UCSD-AML1 (cell line): ENCODE results near the gene SIGLEC15.
"Not testable (repeated sequence)": the region's sequence is repeated elsewhere in the genome, so short reads cannot be mapped to it uniquely, and the experiment has no call there.

Experiments
- DNase-seq: peaks from one replicate; lab custom pipeline; 2025; ENCODE audit not compliant: unreplicated experiment; lab: John Stamatoyannopoulos, UW

Gene SIGLEC15

DNA sequence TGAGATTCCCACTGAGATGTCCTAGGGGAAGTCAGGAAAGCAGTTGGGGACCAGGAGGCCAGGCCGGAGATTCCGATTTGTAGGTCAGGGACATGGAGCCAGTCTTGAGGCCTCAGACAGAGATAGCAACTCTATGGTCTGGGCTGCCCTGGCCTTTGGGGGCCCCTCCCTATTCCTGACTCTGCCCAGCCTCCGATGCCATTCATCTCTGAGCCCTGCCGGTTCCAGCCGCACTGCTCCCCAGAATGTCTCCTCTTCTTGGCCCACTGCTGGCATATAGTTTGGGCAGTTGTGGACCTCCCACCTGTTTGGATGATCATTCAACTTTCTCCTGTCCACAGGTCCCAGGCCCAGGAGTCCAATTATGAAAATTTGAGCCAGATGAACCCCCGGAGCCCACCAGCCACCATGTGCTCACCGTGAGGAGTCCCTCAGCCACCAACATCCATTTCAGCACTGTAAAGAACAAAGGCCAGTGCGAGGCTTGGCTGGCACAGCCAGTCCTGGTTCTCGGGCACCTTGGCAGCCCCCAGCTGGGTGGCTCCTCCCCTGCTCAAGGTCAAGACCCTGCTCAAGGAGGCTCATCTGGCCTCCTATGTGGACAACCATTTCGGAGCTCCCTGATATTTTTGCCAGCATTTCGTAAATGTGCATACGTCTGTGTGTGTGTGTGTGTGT is 16.4 kb downstream of the SIGLEC15 start:
- DNase-seq = no peak

DNA sequence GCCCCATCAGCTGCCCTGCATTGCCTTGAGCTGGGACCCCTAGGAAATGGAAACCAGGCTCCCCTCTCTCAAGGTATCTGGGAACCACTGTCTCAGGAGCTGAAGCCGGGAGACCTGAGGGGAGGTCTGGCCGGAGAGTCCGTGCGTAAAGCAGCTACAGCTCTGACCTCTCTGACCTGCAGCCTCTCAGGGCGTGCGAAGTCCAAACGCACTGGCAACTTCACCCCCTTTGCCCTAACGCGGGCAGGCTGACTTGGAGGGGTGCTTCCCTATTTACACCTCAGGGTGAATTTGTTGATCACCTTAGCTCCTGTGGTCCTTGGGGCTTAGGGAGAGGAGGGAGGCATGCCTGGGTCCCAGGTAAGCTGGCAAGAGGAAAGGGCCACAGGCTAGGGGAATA is 17.5 kb downstream of the SIGLEC15 start:
- DNase-seq = no peak

- no peak for DNase-seq
These were observed 19.5 kb downstream of the SIGLEC15 start for GRCh38 chr18:45844938-45845337.

GRCh38 chr18:45845410-45845809 is 19.9 kb downstream of the SIGLEC15 start:
- DNase-seq = no peak

DNA sequence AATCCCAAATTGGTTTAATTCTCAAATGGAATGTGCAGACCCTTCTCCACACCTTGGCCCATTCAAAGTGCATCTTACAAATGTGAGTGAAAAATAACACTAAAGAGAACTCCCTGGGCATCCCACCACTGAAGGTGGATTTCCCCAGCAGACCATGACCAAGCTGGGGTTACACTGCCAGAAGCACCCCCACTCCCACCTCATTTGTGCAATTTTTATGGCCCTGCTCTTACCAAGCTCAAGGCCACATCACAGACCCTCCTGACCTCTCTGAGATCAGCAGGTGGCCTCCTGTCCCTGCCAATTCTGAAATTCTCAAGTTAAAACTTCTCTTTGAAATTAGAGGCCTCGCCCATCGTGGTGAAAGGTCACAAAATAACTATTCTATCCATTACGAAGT is 21.6 kb downstream of the SIGLEC15 start:
- no peak for DNase-seq

DNA sequence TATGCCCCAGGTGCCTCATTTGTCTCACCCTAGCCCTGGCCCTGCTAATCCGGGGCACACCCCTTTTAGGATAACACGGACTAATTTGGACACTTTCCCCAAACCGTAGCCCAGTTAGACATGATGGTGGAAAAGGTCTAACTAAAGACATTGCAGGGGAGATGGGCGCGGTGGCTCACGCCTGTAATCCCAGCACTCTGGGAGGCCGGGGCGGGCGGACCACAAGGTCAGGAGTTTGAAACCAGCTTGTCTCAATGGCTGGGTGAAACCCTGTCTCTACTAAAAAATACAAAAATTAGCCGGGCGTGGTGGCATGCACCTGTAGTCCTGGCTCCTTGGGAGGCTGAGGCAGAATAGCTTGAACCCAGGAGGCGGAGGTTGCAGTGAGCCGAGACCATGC is 23.2 kb downstream of the SIGLEC15 start:
- DNase-seq = not testable (repeated sequence)

GRCh38 chr18:45849529-45849928 is 24.1 kb downstream of the SIGLEC15 start:
- no peak for DNase-seq

DNA sequence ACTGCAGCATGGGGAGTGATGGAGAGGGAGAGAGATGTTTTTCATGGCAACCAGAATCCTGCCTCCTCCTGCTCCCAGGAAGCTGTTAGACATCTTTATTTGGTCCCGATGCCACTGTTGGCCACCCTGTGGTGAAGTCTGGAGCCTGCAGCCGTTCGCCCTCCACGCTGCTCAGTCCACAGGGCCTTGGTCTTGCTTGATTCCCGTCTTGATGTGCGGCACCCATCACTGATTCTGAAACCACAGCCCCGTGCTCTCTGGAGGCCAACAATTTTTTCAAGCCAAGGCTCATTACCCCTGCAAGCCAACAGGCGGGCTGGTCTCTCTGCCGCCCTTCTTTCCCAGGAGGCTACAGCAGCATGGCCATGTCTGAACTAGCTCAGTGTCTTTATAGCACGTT is 24.5 kb downstream of the SIGLEC15 start:
- no peak for DNase-seq

DNA sequence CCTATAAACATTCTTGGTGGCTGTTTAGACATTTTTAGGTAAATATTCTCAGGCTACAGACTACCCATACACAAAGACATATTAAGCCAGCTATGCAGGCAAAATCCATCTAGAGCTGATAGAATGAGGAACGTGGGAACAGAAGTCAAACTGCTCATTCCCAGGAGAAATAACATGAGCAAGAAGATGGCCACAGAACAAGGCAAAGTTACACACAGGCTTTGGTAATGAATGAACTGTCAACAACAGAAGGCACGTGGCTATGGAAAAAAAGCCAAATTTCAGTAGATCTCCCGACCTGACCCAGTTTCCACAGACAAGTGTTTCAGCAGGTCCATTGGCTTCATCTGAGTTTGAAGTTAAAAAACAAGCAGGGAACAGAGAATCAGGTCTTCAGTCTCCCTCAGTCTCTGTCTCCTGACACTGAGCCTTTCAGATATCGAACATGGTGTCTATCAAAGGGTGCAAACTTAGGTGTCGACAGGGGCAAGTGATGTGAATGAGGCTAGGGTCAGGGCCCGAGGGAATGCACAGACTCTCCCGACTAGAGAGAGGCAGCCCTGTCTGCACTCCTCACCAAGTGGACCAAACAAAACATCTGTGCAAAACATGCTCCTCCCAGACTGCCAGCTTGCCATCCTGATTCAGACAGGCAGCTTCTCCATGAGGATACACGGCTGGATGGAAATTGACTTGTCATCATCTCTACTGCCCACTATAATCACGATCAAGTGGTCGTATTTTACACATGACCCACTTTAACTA is 25.9 kb downstream of the SIGLEC15 start:
- no peak for DNase-seq

DNA sequence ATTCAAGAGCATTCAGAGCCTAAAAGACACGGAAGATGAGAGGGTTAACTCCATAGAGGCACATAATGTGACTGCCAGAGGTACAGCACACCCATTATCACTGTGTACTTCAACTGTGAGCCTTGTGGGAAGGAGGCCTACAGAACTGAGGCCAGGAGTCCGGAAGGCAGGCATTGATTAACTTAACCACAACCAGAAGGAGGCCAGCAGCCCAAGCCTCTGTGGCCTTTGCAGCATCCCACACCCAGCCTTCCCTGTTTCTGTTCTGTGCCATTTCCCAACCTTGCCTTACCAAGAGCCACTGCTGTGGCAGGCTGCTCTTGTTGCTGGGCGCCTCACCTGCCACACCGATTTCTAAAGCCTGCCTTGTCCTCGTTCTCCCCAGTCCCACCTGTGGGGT is 27.2 kb downstream of the SIGLEC15 start:
- no peak for DNase-seq

GRCh38 chr18:45854036-45854586 is 28.6 kb downstream of the SIGLEC15 start:
- no peak for DNase-seq

- DNase-seq = no peak
These were observed 31.1 kb downstream of the SIGLEC15 start for GRCh38 chr18:45856531-45856930.

DNA sequence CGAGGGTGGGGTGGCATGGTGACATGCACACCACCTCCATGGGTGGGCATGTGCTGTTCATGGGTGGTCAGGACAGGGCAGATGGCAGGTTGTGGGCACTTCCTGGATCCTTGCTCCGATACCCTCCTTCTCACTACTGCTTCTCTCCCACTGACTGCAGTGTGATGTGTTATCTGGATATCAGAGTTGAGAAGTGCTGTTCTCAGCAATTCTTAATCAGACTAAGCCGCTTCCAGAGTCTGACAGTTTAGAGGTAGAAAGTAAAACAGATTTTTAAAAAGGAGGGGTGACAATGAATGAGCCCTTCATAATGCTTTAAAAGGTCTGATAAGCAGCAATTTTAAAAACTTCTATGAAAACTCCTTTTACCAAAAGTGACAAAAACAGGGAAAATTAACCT is 33.9 kb downstream of the SIGLEC15 start:
- DNase-seq = no peak

GRCh38 chr18:45860492-45860891 is 35.0 kb downstream of the SIGLEC15 start:
- no peak for DNase-seq

DNA sequence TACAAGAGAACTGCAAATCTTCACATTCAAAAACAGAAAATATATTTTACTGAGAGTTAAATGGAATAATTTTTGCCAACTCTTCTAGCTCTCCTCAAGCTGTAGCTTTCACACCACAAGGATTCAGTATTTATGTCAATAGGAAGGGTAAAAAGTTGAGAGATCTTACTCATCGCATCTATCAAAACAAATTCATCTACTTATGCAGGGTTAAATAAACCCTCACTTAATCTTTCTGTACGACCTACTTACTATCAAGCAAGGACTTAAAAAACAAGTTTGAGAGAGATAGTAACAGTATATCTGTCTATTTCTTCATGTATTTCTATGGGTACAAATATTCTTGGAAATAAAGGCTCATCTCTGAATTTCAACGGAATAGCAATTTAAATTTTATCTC is 35.5 kb downstream of the SIGLEC15 start:
- no peak for DNase-seq

GRCh38 chr18:45861926-45862325 is 36.5 kb downstream of the SIGLEC15 start:
- DNase-seq = no peak

DNA sequence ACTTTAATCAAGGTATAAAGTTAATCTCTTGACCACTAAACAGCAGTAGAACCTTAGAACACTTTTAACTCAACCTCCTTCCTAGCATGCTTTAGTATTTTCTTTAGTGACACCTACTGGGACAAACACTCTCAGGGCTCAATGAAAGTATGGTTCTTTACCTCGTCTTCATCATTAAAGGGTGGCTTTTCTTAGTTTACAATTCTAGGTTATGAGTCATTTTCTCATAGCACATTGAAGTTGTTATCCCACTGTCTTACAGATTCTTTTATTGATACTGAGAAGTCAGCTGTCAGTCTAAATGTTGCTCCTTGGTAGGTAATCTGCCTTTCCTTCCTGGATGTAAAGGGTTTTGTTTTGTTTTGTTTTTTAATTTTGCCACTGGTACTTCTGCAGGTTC is 38.0 kb downstream of the SIGLEC15 start:
- DNase-seq = no peak

DNA sequence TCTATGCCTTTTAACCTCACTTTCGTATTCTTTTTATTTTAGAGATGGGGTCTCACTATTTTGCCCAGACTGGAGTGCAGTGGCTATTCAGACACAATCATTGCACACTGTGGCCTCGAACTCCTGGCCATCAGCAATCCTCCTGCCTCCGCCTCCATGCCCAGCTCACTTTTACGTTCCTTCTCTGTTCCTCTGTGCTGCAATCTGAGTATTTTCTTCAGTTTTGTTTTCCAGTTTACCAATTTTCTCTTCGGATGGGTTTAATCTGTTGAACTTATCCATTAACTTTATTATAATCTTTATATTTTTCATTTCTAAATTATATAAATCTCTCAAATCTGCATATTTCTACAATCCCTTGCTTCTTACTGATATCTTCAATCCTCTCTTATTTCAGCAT is 38.6 kb downstream of the SIGLEC15 start:
- DNase-seq = no peak

- no peak for DNase-seq
These were observed 40.0 kb downstream of the SIGLEC15 start for GRCh38 chr18:45865466-45865865.

DNA sequence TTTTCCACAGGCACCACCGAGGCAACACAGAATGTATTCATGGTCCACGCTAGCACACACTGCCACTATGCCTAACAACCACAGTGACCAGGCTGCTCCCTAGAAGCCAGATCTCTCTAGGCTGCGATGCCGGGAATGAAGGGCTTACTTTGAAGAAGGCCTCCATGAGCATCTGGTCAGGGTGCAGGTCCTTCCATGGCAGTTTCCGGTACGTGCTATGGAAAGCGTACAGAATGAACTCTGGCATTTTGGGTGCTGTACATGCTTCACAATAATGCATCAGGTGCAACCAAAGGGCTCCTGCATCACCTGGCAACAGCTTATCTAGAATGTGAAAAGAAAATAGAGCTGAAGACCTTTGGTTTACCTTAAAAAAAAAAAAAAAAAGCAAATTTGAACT is 44.9 kb downstream of the SIGLEC15 start:
- DNase-seq = no peak

GRCh38 chr18:45871431-45872084 is 46.1 kb downstream of the SIGLEC15 start:
- DNase-seq = no peak
